ENCODE results near the gene THTPA. TPM values are rescaled to one million over a fixed set of nuclear protein-coding genes. Genes with fewer than 3 reads are reported as not detected.
A peak's percentile ranks its signal among the peaks of the same experiment; 100 is the strongest.

Gene THTPA
- total and polyA plus RNA-seq, 2 of the 13 experiments (the other 11 are each of a cell fraction or from before 2014, with no cell fraction given) = 7.4 to 8.7 TPM

GRCh38 chr14:23551266-23552028, 4.6 kb upstream of the THTPA start, which contains the start of gene ZFHX2 (continued):
- TF ChIP-seq AKNA (CRISPR knock-in tag; IDR thresholded peaks at IDR 0.05; ENCODE audit: borderline replicate concordance) = no peak
- peak; percentile 91 for TF ChIP-seq SNAI1 (CRISPR knock-in tag; IDR thresholded peaks at IDR 0.05; ENCODE audit: borderline replicate concordance)
- TF ChIP-seq ZNF550 (CRISPR knock-in tag; IDR thresholded peaks at IDR 0.05; ENCODE audit: borderline replicate concordance) = peak; percentile 70; the same call in 1 of the 2 replicates
- peak; percentile 87 for TF ChIP-seq KAT2B (IDR thresholded peaks at IDR 0.05; ENCODE audit: borderline replicate concordance, low read depth, low read length)
- TF ChIP-seq ZC3H13 (CRISPR knock-in tag; IDR thresholded peaks at IDR 0.05) = no peak
- TF ChIP-seq SMARCE1 (IDR thresholded peaks at IDR 0.05; ENCODE audit: borderline replicate concordance) = no peak
- 0 out of 2 replicates have a peak, but pooled peaks have one; percentile 9 for TF ChIP-seq JUN (CRISPR knock-in tag; IDR thresholded peaks at IDR 0.05)
- peak; percentile 62; the same call in 1 of the 2 replicates for TF ChIP-seq ZHX2 (IDR thresholded peaks at IDR 0.05; ENCODE audit: low read depth)
- no peak for TF ChIP-seq ZHX2 (CRISPR knock-in tag; IDR thresholded peaks at IDR 0.05; ENCODE audit: borderline replicate concordance)
- peak; percentile 77; the same call in 1 of the 2 replicates for TF ChIP-seq FOXC1 (CRISPR knock-in tag; IDR thresholded peaks at IDR 0.05; ENCODE audit: borderline replicate concordance)
- TF ChIP-seq TIGD3 (CRISPR knock-in tag; IDR thresholded peaks at IDR 0.05; ENCODE audit: borderline replicate concordance) = peak; percentile 73; the same call in 1 of the 2 replicates
- no peak for TF ChIP-seq BCLAF1 (IDR thresholded peaks at IDR 0.05)

Data from HepG2 (cell line).